Osteoblast (primary cell): ENCODE results near the gene PIP4K2A. TPM values are rescaled to one million over a fixed set of nuclear protein-coding genes. Genes with fewer than 3 reads are reported as not detected.

Experiments
- DNase-seq: peaks from one replicate; pipeline ENCODE4 v3.0.0; 2011; ENCODE audit warnings: low spot score, mixed read lengths; ENCODE audit not compliant: insufficient read length; ENCODE audit errors: missing footprints
- H2AFZ ChIP-seq: 2 replicates; pipeline ENCODE4 v1.6.0; 2011; ENCODE audit warnings: mild to moderate bottlenecking, low read length
- H3K27ac ChIP-seq: 2 replicates; pipeline ENCODE4 v1.5.1; 2011; ENCODE audit warnings: mild to moderate bottlenecking, low read depth, low read length, moderate library complexity
- H3K27me3 ChIP-seq: 2 replicates; pipeline ENCODE4 v1.6.0; 2012; ENCODE audit warnings: mild to moderate bottlenecking, control low read depth, inconsistent platforms, low read length, moderate library complexity; ENCODE audit not compliant: insufficient read depth
- H3K36me3 ChIP-seq: 2 replicates; pipeline ENCODE4 v1.5.1; 2011; ENCODE audit warnings: mild to moderate bottlenecking, low read length, control low read depth, moderate library complexity; ENCODE audit not compliant: insufficient read depth
- H3K4me1 ChIP-seq: 2 replicates; pipeline ENCODE4 v1.5.1; 2011; ENCODE audit warnings: mild to moderate bottlenecking, low read length, control low read depth, moderate library complexity; ENCODE audit not compliant: insufficient read depth
- H3K4me2 ChIP-seq: 2 replicates; pipeline ENCODE4 v1.6.0; 2011; ENCODE audit warnings: mild to moderate bottlenecking, low read length; ENCODE audit not compliant: insufficient read depth
- H3K4me3 ChIP-seq: fragments of 200-600 bp; sonication (generic); 3 replicates; pipeline ENCODE4 v1.5.1; 2012; ENCODE audit warnings: mild to moderate bottlenecking, low read length, inconsistent platforms; ENCODE audit not compliant: insufficient read depth
- H3K79me2 ChIP-seq: 2 replicates; pipeline ENCODE4 v1.6.0; 2012; ENCODE audit warnings: mild to moderate bottlenecking, low read length, control low read depth, inconsistent platforms; ENCODE audit not compliant: insufficient read depth
- H3K9me3 ChIP-seq: 2 replicates; pipeline ENCODE4 v1.5.1; 2011; ENCODE audit warnings: low read depth, low read length, control low read depth
- H4K20me1 ChIP-seq: 2 replicates; pipeline ENCODE4 v1.6.0; 2012; ENCODE audit warnings: mild to moderate bottlenecking, low read length, control low read depth; ENCODE audit not compliant: insufficient read depth
- total RNA-seq: library from RNA; depleted of rRNA; stranded (reverse); fragments of >200 nt; gene quantifications from 2 replicates; pipeline ENCODE4 v1.2.3, GENCODE V29; 2012
- TF ChIP-seq, protein P1 (sequence below): IDR thresholded peaks from 2 replicates; pipeline ENCODE4 v1.5.1; 2011; ENCODE audit warnings: mild to moderate bottlenecking, low read depth, low read length, moderate library complexity; ENCODE audit errors: extremely low read depth

PIP4K2A gene
- total RNA-seq, 1 donor: 68.8 TPM

- H3K4me3 ChIP-seq: no peak overlapping the region
- H3K27me3 ChIP-seq: no peaks in the 10 kb centered on the region
- H3K4me1 ChIP-seq: no peaks in the 10 kb centered on the region
- peaks cover 18% of the 10 kb centered on the region for H3K36me3 ChIP-seq
- no peak overlapping the region for H3K4me2 ChIP-seq
- no peak overlapping the region for H2AFZ ChIP-seq
- H3K79me2 ChIP-seq: no peaks in the 10 kb centered on the region
- no peak overlapping the region for H3K27ac ChIP-seq
- no peaks in the 10 kb centered on the region for H4K20me1 ChIP-seq
- TF ChIP-seq, protein P1, sequence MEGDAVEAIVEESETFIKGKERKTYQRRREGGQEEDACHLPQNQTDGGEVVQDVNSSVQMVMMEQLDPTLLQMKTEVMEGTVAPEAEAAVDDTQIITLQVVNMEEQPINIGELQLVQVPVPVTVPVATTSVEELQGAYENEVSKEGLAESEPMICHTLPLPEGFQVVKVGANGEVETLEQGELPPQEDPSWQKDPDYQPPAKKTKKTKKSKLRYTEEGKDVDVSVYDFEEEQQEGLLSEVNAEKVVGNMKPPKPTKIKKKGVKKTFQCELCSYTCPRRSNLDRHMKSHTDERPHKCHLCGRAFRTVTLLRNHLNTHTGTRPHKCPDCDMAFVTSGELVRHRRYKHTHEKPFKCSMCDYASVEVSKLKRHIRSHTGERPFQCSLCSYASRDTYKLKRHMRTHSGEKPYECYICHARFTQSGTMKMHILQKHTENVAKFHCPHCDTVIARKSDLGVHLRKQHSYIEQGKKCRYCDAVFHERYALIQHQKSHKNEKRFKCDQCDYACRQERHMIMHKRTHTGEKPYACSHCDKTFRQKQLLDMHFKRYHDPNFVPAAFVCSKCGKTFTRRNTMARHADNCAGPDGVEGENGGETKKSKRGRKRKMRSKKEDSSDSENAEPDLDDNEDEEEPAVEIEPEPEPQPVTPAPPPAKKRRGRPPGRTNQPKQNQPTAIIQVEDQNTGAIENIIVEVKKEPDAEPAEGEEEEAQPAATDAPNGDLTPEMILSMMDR: no peak
- no peaks in the 10 kb centered on the region for H3K9me3 ChIP-seq
- DNase-seq: no peak
Measured at GRCh38 chr10:22536620-22537019, 177.8 kb downstream of the PIP4K2A start.

GRCh38 chr10:22534849-22535604 lies 179.4 kb downstream of the PIP4K2A start:
- H3K4me3 ChIP-seq: no peak overlapping the region
- H3K4me2 ChIP-seq: no peak overlapping the region
- no peak overlapping the region for H2AFZ ChIP-seq
- H3K27me3 ChIP-seq: no peaks in the 10 kb centered on the region
- no peaks in the 10 kb centered on the region for H3K79me2 ChIP-seq
- H3K27ac ChIP-seq: no peak overlapping the region
- DNase-seq: peak; percentile 55
- H3K4me1 ChIP-seq: no peaks in the 10 kb centered on the region
- H3K9me3 ChIP-seq: no peaks in the 10 kb centered on the region
- no peaks in the 10 kb centered on the region for H4K20me1 ChIP-seq
- TF ChIP-seq, protein P1: no peak
- peaks cover 12% of the 10 kb centered on the region for H3K36me3 ChIP-seq

- H2AFZ ChIP-seq: no peak overlapping the region
- H3K4me1 ChIP-seq: no peaks in the 10 kb centered on the region
- H3K27ac ChIP-seq: no peak overlapping the region
- no peak overlapping the region for H3K4me3 ChIP-seq
- no peaks in the 10 kb centered on the region for H3K9me3 ChIP-seq
- peaks cover 2% of the 10 kb centered on the region for H3K36me3 ChIP-seq
- H3K4me2 ChIP-seq: no peak overlapping the region
- TF ChIP-seq, protein P1: no peak
- H3K79me2 ChIP-seq: no peaks in the 10 kb centered on the region
- no peak for DNase-seq
- H3K27me3 ChIP-seq: no peaks in the 10 kb centered on the region
- no peaks in the 10 kb centered on the region for H4K20me1 ChIP-seq
Measured at GRCh38 chr10:22531441-22531840, 182.9 kb downstream of the PIP4K2A start.

- Histone ChIP-seq H3K27ac (no peak overlapping the region), H3K4me1 (no peaks in the 10 kb centered on the region), H2AFZ (no peak overlapping the region), H3K9me3 (no peaks in the 10 kb centered on the region), H3K36me3 (no peaks in the 10 kb centered on the region), H3K79me2 (no peaks in the 10 kb centered on the region), H3K4me2 (no peak overlapping the region), H4K20me1 (no peaks in the 10 kb centered on the region), H3K4me3 (no peak overlapping the region), H3K27me3 (no peaks in the 10 kb centered on the region)
- TF ChIP-seq, protein P1: no peak
- no peak for DNase-seq
Measured at GRCh38 chr10:22531008-22531407, 183.4 kb downstream of the PIP4K2A start.
